NT2/D1 (cell line): Measurements from ENCODE around the gene PTX4.

Source experiments
- DNase-seq: peaks from one replicate; pipeline ENCODE4 v3.0.0-alpha.2; 2011; ENCODE audit warnings: low read depth, low spot score
- H3K27me3 ChIP-seq: 2 replicates; pipeline ENCODE4 v1.6.0; 2011; ENCODE audit warnings: mild to moderate bottlenecking; ENCODE audit not compliant: insufficient read length, insufficient read depth
- H3K36me3 ChIP-seq: 2 replicates; pipeline ENCODE4 v1.6.1; 2011; ENCODE audit warnings: mild to moderate bottlenecking, low read length, mixed read lengths; ENCODE audit not compliant: insufficient read depth, insufficient read length
- H3K4me1 ChIP-seq: 2 replicates; pipeline ENCODE4 v1.5.1; 2011; ENCODE audit not compliant: insufficient read depth, insufficient read length
- H3K4me3 ChIP-seq: 2 replicates; pipeline ENCODE4 v1.5.1; 2011; ENCODE audit warnings: low read depth; ENCODE audit not compliant: insufficient read length
- H3K9ac ChIP-seq: 2 replicates; pipeline ENCODE4 v1.6.0; 2011; ENCODE audit warnings: low read depth; ENCODE audit not compliant: insufficient read length
- H3K9me3 ChIP-seq: 2 replicates; pipeline ENCODE4 v1.5.1; 2011; ENCODE audit warnings: mild to moderate bottlenecking, low read length; ENCODE audit not compliant: insufficient read depth
- SUZ12 ChIP-seq: IDR thresholded peaks from 2 replicates; pipeline ENCODE4 v1.6.1; 2011; ENCODE audit not compliant: insufficient read length, insufficient read depth; ENCODE audit errors: extremely low read depth
- YY1 ChIP-seq: IDR thresholded peaks from 2 replicates; pipeline ENCODE4 v1.6.1; 2011; ENCODE audit not compliant: insufficient read length, insufficient read depth
- ZNF274 ChIP-seq: IDR thresholded peaks from 2 replicates; pipeline ENCODE4 v1.6.1; 2011; ENCODE audit warnings: mild to moderate bottlenecking, low read depth, low read length

PTX4 gene

DNA sequence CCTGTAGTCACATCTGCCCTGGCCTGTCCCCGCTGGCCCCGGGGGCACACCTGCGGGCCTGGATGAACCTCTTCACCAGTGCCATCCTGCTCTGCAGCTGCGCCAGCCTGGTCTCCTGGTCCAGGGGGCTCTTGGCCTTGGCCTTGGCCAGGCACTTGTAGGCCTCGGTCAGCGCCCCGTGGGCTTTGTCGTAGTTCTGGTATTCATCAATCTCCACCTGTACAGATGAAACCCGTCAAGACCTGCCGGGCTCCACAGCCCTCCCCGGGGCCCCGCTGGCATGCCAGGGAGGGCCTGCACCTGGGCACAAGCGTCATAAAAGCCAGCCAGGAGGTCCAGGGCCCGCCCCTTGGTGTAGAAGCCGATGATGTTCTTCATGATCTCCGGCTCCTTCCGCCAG is 31.1 kb upstream of the PTX4 start:
- Histone ChIP-seq H3K9ac (no peak overlapping the region), H3K27me3 (no peaks in the 10 kb centered on the region), H3K4me1 (no peaks in the 10 kb centered on the region), H3K9me3 (no peaks in the 10 kb centered on the region), H3K36me3 (peaks cover 18% of the 10 kb centered on the region), H3K4me3 (no peak overlapping the region)
- no peak for DNase-seq
- TF ChIP-seq SUZ12 (no peak), ZNF274 (no peak), YY1 (no peak)

DNA sequence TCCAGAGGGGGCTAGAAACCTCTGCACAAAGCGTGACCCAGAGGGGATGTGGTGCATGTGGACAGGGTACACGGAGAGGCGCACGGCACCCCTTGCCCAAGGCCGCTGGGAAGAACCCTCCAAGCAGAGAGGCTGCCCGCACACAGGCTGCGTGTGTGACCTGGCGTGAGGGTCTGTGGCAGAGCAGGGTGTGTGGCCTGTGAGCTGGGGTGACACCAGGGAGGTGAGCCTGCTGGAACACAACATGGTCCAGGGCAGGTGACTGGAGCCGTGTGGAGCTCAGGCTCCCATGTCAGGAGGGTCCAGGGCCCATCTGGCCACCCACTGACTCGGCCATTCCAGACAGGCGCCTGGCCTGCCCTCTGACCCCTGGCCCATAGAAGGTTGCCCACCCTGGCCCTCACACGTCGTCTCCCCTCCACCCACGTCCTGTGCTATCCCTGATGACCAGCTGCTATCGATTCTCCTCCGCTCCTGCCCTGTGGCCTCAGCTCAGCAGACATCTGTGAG is 29.9 kb upstream of the PTX4 start:
- no peaks in the 10 kb centered on the region for H3K4me1 ChIP-seq
- H3K4me3 ChIP-seq, result no peak overlapping the region
- no peak for TF ChIP-seq YY1
- TF ChIP-seq SUZ12, result no peak
- no peak for TF ChIP-seq ZNF274
- no peak for DNase-seq
- H3K27me3 ChIP-seq, result no peaks in the 10 kb centered on the region
- H3K9me3 ChIP-seq, result no peaks in the 10 kb centered on the region
- H3K9ac ChIP-seq, result no peak overlapping the region
- peaks cover 18% of the 10 kb centered on the region for H3K36me3 ChIP-seq

DNA sequence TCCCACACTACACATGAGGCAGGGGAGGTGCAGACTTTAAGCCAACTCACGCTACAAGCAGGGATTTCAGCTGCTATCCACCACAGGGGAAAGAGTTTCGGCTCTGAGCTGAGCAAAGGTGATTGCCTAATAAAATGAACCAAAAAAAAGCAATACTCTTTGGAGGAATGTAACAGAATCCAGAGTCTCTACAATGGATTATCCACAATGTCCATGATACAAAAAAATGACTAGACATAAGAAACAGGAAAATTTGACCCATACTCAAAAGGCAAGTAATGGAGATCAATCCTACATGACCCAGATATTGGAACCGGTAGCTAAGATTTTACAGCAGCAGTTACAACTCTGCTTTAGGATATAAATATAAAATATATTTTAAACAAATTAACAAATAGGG is 25.8 kb upstream of the PTX4 start:
- Histone ChIP-seq H3K9ac (no peak overlapping the region), H3K4me3 (no peak overlapping the region), H3K9me3 (no peaks in the 10 kb centered on the region), H3K36me3 (peaks cover 37% of the 10 kb centered on the region), H3K4me1 (peaks cover 3% of the 10 kb centered on the region), H3K27me3 (no peaks in the 10 kb centered on the region)
- no peak for TF ChIP-seq SUZ12
- no peak for TF ChIP-seq YY1
- no peak for TF ChIP-seq ZNF274
- no peak for DNase-seq

DNA sequence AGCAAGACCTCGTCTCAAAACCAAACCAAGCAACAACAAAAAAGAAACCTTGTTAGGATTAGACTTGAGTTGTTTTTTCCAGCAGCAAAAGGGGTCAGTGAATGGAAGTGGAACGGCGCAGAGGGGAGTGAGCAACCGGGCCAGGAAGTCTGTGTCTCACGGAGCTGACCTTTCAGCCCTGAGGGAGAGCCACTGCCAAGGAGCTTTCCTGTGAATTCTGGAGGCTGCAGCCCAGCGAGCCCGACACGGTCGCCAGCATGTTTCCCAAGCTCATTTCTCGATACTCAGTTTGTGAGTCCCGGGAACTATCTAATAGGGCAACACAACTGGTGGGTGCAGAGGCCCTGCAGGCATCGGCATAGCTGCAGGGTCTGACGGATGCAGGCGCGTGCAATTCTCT is 24.0 kb upstream of the PTX4 start:
- TF ChIP-seq ZNF274, result no peak
- TF ChIP-seq SUZ12, result no peak
- no peak for TF ChIP-seq YY1
- Histone ChIP-seq H3K4me1 (peaks cover 3% of the 10 kb centered on the region), H3K36me3 (peaks cover 47% of the 10 kb centered on the region), H3K9ac (no peak overlapping the region), H3K4me3 (no peak overlapping the region), H3K27me3 (no peaks in the 10 kb centered on the region), H3K9me3 (no peaks in the 10 kb centered on the region)
- no peak for DNase-seq

DNA sequence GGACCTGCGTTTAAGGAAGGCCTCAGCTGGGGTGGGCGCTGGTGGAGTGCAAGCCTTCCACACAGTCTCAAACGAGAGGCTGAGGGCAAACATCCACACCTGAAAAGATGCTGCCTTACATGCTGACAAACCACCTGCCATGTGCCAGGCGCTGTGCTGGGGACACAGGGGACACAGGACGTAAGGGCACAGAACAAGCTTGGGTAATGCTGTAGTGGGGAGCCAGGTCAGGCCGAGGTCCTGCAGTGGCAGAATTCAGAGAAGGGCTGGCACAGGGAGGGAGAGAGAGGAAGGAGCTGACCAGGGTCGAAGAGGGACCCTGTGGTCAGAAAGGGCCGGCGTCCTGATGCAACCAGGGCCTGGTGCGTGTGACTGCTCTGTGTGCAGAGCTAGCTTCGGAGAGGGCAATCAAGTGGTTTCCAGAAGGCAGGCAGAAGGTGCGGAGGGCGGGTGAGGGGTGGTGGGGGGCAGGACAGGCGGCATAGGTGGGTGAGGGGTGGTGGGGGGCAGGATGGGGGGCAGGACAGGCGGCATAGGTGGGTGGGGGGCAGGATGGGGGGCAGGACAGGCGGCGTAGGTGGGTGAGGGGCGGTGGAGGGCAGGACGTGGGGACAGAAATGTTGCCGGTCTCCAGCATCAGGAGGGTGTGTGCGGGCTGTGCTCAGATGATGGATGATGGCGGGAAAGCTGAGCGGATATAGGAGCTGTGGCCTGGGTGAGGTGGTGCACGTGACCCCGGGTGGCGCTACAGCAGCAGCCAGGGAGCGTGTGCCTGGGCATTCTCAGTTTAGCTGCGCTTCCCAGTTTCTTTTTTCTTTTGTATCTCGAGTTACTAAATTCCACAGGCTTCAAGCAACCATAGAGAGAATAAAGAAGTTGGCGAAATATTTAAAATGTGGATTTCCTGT is 23.2 kb upstream of the PTX4 start:
- H3K4me1 ChIP-seq, result peaks cover 3% of the 10 kb centered on the region
- no peak overlapping the region for H3K9ac ChIP-seq
- H3K9me3 ChIP-seq, result no peaks in the 10 kb centered on the region
- TF ChIP-seq SUZ12 (no peak), ZNF274 (no peak), YY1 (no peak)
- no peaks in the 10 kb centered on the region for H3K27me3 ChIP-seq
- H3K4me3 ChIP-seq, result no peak overlapping the region
- no peak for DNase-seq
- H3K36me3 ChIP-seq, result peaks cover 55% of the 10 kb centered on the region

DNA sequence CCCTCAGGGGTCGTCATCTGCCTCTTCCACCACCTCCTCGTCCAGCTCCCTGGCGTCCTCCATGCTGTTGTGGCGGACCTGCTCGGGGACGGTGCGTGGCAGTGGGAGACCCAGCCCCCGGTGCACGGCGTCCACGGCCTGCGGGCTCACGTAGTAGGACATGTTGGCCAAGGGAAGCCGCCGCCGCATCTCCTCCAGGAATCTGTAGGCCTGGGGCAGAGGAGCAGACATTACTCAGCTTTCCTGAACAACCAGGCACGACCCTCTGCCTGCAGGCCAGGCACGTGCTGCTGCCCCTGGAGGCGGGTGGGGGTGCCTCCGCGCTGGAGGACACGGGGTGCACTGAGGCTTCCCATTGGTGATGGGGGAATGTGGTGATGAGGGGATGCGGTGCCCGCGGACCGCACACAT is 22.2 kb upstream of the PTX4 start:
- no peak for DNase-seq
- H3K4me3 ChIP-seq, result no peak overlapping the region
- no peak for TF ChIP-seq YY1
- TF ChIP-seq ZNF274, result no peak
- TF ChIP-seq SUZ12, result no peak
- H3K27me3 ChIP-seq, result no peaks in the 10 kb centered on the region
- H3K36me3 ChIP-seq, result peaks cover 65% of the 10 kb centered on the region
- no peak overlapping the region for H3K9ac ChIP-seq
- no peaks in the 10 kb centered on the region for H3K9me3 ChIP-seq
- peaks cover 7% of the 10 kb centered on the region for H3K4me1 ChIP-seq

DNA sequence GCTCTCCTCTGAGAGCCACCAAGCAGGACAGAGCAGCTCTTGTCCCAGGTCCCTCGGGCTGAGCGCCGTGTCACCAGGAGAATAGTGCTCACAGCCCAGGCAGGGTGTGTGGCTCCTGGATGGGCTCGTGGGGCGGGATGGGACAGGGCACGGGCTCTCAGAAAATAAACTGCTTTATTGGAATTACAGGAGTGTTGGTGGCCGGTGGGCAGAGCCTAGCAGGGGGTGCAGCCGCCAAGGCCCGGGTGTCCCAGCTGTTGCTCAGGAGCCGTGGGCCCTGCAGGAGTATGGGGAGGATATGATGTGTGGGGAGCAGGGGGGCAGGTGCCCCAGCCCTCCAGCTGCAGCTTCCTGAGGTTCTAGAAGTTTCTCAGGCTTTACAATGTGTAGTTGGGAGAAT is 21.5 kb upstream of the PTX4 start:
- Histone ChIP-seq H3K27me3 (no peaks in the 10 kb centered on the region), H3K36me3 (peaks cover 71% of the 10 kb centered on the region), H3K4me3 (no peak overlapping the region), H3K9ac (no peak overlapping the region), H3K4me1 (peaks cover 7% of the 10 kb centered on the region), H3K9me3 (no peaks in the 10 kb centered on the region)
- no peak for DNase-seq
- TF ChIP-seq ZNF274 (no peak), YY1 (no peak), SUZ12 (no peak)
